ENCODE data around the gene INSL4.

INSL4 gene

GRCh38 chr9:5231212-5231611 is at the start of gene INSL4:
INSL4 (plus strand) TSS chr9:5231419; CDS start chr9:5231524, 105 bp downstream.
- TF ChIP-seq GATA3 (IDR thresholded peaks at IDR 0.05; ENCODE audit: low read depth, low read length) (no peak), GATA2 (IDR thresholded peaks at IDR 0.05; ENCODE audit: low read depth, low read length) (no peak)

GRCh38 chr9:5184776-5185175 is 46.4 kb upstream of the INSL4 start:
- TF ChIP-seq GATA2 (IDR thresholded peaks at IDR 0.05; ENCODE audit: low read depth, low read length) (no peak), GATA3 (IDR thresholded peaks at IDR 0.05; ENCODE audit: low read depth, low read length) (no peak)

- TF ChIP-seq GATA2 (IDR thresholded peaks at IDR 0.05; ENCODE audit: low read depth, low read length) (no peak), GATA3 (IDR thresholded peaks at IDR 0.05; ENCODE audit: low read depth, low read length) (no peak)
Observed at GRCh38 chr9:5185220-5185840, 45.9 kb upstream of the INSL4 start, which contains the start of gene INSL6. INSL6 (minus strand) TSS chr9:5185639; CDS start chr9:5185602, 37 bp downstream.

DNA sequence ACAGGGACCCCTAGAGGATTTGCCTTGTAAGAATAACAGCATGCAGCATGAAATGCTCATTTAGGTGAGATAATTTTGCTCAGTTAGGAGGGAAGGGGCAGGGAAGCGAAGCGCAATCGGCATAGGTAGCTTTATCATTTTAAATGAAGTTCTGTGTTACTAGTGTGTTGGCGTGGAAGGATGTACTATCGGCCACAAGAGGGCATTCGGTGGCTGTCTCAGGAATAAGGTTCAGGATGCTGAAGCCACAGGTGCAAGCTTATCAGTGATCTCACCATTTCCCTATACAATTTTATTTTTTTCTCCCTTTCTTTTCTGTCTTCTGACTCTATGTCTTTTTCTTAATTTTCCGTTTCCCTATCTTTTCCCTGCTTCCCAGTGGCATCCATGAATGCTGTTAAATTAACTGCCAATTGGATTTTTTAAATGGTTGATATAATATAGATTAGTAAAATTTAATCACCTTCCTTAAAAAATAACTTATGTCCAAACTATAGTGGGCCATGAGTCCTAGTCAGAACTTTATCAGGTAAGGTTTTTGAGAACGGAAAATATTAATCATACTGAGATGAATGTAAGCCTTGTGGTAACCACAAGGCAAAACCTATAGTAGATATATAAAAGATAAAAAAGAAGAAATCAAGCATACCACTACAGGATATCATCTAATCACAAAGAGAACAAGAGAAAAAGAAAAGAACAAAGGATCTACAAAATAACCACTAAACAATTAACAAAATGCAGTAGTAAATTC is 44.6 kb upstream of the INSL4 start:
- TF ChIP-seq GATA3 (IDR thresholded peaks at IDR 0.05; ENCODE audit: low read depth, low read length) (peak; percentile 45; the same call in 1 of the 2 replicates), GATA2 (IDR thresholded peaks at IDR 0.05; ENCODE audit: low read depth, low read length) (peak; percentile 83)

DNA sequence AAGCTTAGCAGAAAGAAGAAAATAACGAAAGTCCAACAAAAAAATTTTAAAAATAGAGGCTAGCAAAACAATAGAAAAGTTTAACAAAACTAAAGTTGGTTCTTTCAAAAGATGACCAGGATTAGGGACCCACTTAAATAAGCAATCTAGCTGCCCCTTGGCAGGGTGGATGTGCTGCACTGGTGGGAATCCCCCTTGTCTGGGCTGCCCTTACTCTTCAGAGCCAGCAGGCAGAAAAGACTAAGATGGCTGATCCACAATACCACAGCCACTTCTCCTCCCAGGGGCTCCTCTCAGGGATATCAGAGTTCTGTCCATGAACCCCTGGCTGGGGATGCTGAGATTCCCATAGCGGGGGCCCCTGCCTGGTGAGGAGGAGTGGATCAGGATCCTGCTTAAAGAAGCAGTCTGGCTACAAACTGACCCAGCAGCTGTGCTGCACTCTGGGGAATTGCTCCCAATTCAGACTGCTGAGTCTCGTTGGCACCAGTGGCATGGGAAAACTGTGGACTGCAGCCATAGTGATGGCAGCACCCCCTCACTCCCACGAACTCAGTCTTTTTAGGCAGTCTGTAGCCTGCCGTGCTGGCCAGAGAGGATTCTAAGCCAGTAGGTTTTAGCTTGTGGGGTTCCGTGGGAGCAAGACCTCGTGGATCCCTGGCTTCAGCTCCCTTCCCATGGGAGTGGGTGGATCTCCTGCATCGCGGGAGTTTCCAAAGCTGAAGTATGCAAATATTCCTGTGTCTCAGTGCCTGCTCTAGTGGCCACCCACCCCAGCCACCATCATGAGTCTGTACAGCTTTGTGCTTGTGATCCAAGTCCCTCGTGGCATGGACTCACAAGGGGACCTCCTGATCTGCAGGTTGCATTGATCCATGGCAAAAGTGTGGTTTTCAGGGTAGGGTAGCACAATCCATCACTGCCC is 42.9 kb upstream of the INSL4 start:
- TF ChIP-seq GATA2 (IDR thresholded peaks at IDR 0.05; ENCODE audit: low read depth, low read length) (no peak), GATA3 (IDR thresholded peaks at IDR 0.05; ENCODE audit: low read depth, low read length) (no peak)

- TF ChIP-seq GATA2 (IDR thresholded peaks at IDR 0.05; ENCODE audit: low read depth, low read length) = no peak
- no peak for TF ChIP-seq GATA3 (IDR thresholded peaks at IDR 0.05; ENCODE audit: low read depth, low read length)
Observed at GRCh38 chr9:5191985-5192384, 39.2 kb upstream of the INSL4 start.

DNA sequence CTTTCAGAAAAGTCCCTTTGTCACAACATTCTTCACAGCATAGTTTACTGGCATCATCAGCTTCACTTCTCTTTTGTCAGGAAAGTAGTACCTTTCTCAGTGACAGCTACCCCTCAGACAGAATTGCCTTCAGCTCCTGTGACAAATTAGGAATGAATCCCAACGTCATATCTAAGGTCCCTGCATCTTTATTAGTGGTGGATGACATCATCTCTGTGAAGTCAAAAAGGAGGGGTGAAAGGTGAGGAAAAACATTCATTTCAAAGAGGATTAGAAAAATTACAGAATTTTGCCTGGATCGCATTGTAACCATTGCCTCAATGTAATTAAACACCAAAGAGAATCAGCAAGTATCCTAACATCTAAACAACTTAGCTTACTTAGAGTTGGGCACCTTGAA is 37.9 kb upstream of the INSL4 start:
- TF ChIP-seq GATA3 (IDR thresholded peaks at IDR 0.05; ENCODE audit: low read depth, low read length) = no peak
- no peak for TF ChIP-seq GATA2 (IDR thresholded peaks at IDR 0.05; ENCODE audit: low read depth, low read length)

- no peak for TF ChIP-seq GATA2 (IDR thresholded peaks at IDR 0.05; ENCODE audit: low read depth, low read length)
Observed at GRCh38 chr9:5195463-5195862, 35.8 kb upstream of the INSL4 start.

- TF ChIP-seq GATA2 (IDR thresholded peaks at IDR 0.05; ENCODE audit: low read depth, low read length) (no peak), GATA3 (IDR thresholded peaks at IDR 0.05; ENCODE audit: low read depth, low read length) (no peak)
Observed at GRCh38 chr9:5205071-5205470, 26.1 kb upstream of the INSL4 start.

- no peak for TF ChIP-seq GATA2 (IDR thresholded peaks at IDR 0.05; ENCODE audit: low read depth, low read length)
- TF ChIP-seq GATA3 (IDR thresholded peaks at IDR 0.05; ENCODE audit: low read depth, low read length) = no peak
Observed at GRCh38 chr9:5230554-5230953, 665 bp upstream of the INSL4 start.

- TF ChIP-seq GATA3 (IDR thresholded peaks at IDR 0.05; ENCODE audit: low read depth, low read length) (no peak), GATA2 (IDR thresholded peaks at IDR 0.05; ENCODE audit: low read depth, low read length) (no peak)
Observed at GRCh38 chr9:5263351-5264218, 32.4 kb downstream of the INSL4 start.

- TF ChIP-seq GATA3 (IDR thresholded peaks at IDR 0.05; ENCODE audit: low read depth, low read length) (no peak), GATA2 (IDR thresholded peaks at IDR 0.05; ENCODE audit: low read depth, low read length) (no peak)
Observed at GRCh38 chr9:5264219-5264595, 33.0 kb downstream of the INSL4 start.

- TF ChIP-seq GATA3 (IDR thresholded peaks at IDR 0.05; ENCODE audit: low read depth, low read length) = no peak
- TF ChIP-seq GATA2 (IDR thresholded peaks at IDR 0.05; ENCODE audit: low read depth, low read length) = no peak
Observed at GRCh38 chr9:5265939-5266338, 34.7 kb downstream of the INSL4 start.
